ENCODE data around the gene C15orf62.

Gene C15orf62

DNA sequence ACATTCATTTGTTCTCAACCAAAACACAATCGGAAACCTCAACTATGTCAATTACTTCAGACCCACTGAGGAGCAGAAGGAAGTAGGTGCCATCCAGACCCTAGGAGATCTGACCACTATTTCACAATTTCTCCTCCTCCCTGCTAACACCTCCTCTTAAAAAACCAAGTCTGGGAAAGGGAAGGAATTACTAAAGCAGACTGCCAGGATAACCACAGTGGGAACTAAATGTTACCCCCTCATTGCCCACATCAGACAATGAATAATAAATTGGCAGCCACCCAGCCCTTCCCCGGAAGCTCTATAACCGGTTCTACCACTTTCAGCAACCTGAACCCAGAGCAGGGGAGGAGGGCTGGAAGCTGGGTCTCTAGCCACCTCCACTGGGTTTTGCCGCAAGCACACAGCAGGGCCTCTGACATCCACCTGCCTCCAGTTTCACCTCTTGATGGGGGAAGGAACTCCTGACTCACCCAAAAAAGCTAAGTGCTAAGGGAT is 17.6 kb downstream of the C15orf62 start (continued):
- TF ChIP-seq, protein P1, sequence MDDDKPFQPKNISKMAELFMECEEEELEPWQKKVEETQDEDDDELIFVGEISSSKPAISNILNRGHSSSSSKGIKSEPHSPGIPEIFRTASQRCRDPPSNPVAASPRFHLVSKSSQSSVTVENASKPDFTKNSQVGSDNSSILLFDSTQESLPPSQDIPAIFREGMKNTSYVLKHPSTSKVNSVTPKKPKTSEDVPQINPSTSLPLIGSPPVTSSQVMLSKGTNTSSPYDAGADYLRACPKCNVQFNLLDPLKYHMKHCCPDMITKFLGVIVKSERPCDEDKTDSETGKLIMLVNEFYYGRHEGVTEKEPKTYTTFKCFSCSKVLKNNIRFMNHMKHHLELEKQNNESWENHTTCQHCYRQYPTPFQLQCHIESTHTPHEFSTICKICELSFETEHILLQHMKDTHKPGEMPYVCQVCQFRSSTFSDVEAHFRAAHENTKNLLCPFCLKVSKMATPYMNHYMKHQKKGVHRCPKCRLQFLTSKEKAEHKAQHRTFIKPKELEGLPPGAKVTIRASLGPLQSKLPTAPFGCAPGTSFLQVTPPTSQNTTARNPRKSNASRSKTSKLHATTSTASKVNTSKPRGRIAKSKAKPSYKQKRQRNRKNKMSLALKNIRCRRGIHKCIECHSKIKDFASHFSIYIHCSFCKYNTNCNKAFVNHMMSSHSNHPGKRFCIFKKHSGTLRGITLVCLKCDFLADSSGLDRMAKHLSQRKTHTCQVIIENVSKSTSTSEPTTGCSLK (tag by site-specific recombination; IDR thresholded peaks at IDR 0.05) = no peak
- TF ChIP-seq ZFP41 (tag by site-specific recombination; IDR thresholded peaks at IDR 0.05; ENCODE audit: borderline replicate concordance) (no peak), ZNF623 (tag by site-specific recombination; IDR thresholded peaks at IDR 0.05) (no peak), ZBTB48 (tag by site-specific recombination; IDR thresholded peaks at IDR 0.05) (no peak), GLIS2 (tag by site-specific recombination; IDR thresholded peaks at IDR 0.05) (no peak), ZNF677 (tag by site-specific recombination; IDR thresholded peaks at IDR 0.05) (no peak), SCRT2 (tag by site-specific recombination; IDR thresholded peaks at IDR 0.05) (no peak), ZBTB17 (tag by site-specific recombination; IDR thresholded peaks at IDR 0.05) (no peak), ZNF701 (tag by site-specific recombination; IDR thresholded peaks at IDR 0.05) (no peak), OSR2 (tag by site-specific recombination; IDR thresholded peaks at IDR 0.05) (0 out of 2 replicates have a peak, but pooled peaks have one; percentile 34), ZNF777 (tag by site-specific recombination; IDR thresholded peaks at IDR 0.05; ENCODE audit: borderline replicate concordance) (no peak), ZNF2 (tag by site-specific recombination; IDR thresholded peaks at IDR 0.05) (no peak), ZNF391 (tag by site-specific recombination; IDR thresholded peaks at IDR 0.05; ENCODE audit: borderline replicate concordance, low read depth) (no peak), ZNF521 (tag by site-specific recombination; IDR thresholded peaks at IDR 0.05) (no peak), ZFP37 (tag by site-specific recombination; IDR thresholded peaks at IDR 0.05) (no peak), SP7 (tag by site-specific recombination; IDR thresholded peaks at IDR 0.05) (peak; percentile 48; the same call in 1 of the 2 replicates), ZSCAN16 (tag by site-specific recombination; IDR thresholded peaks at IDR 0.05) (no peak), ZXDB (tag by site-specific recombination; IDR thresholded peaks at IDR 0.05) (no peak), ZNF221 (tag by site-specific recombination; IDR thresholded peaks at IDR 0.05; ENCODE audit: borderline replicate concordance) (no peak), ZNF138 (tag by site-specific recombination; IDR thresholded peaks at IDR 0.05; ENCODE audit: borderline replicate concordance) (no peak), ZNF133 (tag by site-specific recombination; IDR thresholded peaks at IDR 0.05) (no peak)
- TF ChIP-seq, protein P2, sequence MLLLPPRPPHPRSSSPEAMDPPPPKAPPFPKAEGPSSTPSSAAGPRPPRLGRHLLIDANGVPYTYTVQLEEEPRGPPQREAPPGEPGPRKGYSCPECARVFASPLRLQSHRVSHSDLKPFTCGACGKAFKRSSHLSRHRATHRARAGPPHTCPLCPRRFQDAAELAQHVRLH (tag by site-specific recombination; IDR thresholded peaks at IDR 0.05) = no peak
- TF ChIP-seq, protein P3, sequence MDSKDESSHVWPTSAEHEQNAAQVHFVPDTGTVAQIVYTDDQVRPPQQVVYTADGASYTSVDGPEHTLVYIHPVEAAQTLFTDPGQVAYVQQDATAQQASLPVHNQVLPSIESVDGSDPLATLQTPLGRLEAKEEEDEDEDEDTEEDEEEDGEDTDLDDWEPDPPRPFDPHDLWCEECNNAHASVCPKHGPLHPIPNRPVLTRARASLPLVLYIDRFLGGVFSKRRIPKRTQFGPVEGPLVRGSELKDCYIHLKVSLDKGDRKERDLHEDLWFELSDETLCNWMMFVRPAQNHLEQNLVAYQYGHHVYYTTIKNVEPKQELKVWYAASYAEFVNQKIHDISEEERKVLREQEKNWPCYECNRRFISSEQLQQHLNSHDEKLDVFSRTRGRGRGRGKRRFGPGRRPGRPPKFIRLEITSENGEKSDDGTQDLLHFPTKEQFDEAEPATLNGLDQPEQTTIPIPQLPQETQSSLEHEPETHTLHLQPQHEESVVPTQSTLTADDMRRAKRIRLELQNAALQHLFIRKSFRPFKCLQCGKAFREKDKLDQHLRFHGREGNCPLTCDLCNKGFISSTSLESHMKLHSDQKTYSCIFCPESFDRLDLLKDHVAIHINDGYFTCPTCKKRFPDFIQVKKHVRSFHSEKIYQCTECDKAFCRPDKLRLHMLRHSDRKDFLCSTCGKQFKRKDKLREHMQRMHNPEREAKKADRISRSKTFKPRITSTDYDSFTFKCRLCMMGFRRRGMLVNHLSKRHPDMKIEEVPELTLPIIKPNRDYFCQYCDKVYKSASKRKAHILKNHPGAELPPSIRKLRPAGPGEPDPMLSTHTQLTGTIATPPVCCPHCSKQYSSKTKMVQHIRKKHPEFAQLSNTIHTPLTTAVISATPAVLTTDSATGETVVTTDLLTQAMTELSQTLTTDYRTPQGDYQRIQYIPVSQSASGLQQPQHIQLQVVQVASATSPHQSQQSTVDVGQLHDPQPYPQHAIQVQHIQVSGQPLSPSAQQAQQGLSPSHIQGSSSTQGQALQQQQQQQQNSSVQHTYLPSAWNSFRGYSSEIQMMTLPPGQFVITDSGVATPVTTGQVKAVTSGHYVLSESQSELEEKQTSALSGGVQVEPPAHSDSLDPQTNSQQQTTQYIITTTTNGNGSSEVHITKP (tag by site-specific recombination; IDR thresholded peaks at IDR 0.05) = peak; percentile 73
- TF ChIP-seq, protein P4, sequence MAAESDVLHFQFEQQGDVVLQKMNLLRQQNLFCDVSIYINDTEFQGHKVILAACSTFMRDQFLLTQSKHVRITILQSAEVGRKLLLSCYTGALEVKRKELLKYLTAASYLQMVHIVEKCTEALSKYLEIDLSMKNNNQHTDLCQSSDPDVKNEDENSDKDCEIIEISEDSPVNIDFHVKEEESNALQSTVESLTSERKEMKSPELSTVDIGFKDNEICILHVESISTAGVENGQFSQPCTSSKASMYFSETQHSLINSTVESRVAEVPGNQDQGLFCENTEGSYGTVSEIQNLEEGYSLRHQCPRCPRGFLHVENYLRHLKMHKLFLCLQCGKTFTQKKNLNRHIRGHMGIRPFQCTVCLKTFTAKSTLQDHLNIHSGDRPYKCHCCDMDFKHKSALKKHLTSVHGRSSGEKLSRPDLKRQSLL (tag by site-specific recombination; IDR thresholded peaks at IDR 0.05) = 0 out of 2 replicates have a peak, but pooled peaks have one; percentile 31

Data from HEK293 (cell line).